Measurements from ENCODE around the gene SYTL3. TPM values are rescaled to one million over a fixed set of nuclear protein-coding genes. Genes with fewer than 3 reads are reported as not detected.
"Not testable (repeated sequence)": the region's sequence is repeated elsewhere in the genome, so short reads cannot be mapped to it uniquely, and the experiment has no call there.

Gene SYTL3, protein sequence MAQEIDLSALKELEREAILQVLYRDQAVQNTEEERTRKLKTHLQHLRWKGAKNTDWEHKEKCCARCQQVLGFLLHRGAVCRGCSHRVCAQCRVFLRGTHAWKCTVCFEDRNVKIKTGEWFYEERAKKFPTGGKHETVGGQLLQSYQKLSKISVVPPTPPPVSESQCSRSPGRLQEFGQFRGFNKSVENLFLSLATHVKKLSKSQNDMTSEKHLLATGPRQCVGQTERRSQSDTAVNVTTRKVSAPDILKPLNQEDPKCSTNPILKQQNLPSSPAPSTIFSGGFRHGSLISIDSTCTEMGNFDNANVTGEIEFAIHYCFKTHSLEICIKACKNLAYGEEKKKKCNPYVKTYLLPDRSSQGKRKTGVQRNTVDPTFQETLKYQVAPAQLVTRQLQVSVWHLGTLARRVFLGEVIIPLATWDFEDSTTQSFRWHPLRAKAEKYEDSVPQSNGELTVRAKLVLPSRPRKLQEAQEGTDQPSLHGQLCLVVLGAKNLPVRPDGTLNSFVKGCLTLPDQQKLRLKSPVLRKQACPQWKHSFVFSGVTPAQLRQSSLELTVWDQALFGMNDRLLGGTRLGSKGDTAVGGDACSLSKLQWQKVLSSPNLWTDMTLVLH
- 0.77 TPM for total RNA-seq (ENCODE audit: unreplicated experiment)
- long read RNA-seq, partial matches to known transcripts, result 0 of 1 reads
- long read RNA-seq, other reads (novel, unspliced or antisense), result 1 of 1 reads

- peaks cover 16% of the 10 kb centered on the region for H3K4me1 Mint-ChIP-seq (ENCODE audit: unreplicated experiment)
- no peaks in the 10 kb centered on the region for H3K36me3 Mint-ChIP-seq (ENCODE audit: low read depth, unreplicated experiment)
- peaks cover 13% of the 10 kb centered on the region for H3K27me3 Mint-ChIP-seq (ENCODE audit: unreplicated experiment)
- H3K27ac Mint-ChIP-seq (ENCODE audit: unreplicated experiment), result no peak within 1 kb of the TSS
- H3K9me3 Mint-ChIP-seq (ENCODE audit: unreplicated experiment), result no peaks in the 10 kb centered on the region
- no peak within 1 kb of the TSS for H3K4me3 Mint-ChIP-seq (ENCODE audit: unreplicated experiment)
- DNase-seq (ENCODE audit: low spot score), result no peak
- TF ChIP-seq, protein P1, sequence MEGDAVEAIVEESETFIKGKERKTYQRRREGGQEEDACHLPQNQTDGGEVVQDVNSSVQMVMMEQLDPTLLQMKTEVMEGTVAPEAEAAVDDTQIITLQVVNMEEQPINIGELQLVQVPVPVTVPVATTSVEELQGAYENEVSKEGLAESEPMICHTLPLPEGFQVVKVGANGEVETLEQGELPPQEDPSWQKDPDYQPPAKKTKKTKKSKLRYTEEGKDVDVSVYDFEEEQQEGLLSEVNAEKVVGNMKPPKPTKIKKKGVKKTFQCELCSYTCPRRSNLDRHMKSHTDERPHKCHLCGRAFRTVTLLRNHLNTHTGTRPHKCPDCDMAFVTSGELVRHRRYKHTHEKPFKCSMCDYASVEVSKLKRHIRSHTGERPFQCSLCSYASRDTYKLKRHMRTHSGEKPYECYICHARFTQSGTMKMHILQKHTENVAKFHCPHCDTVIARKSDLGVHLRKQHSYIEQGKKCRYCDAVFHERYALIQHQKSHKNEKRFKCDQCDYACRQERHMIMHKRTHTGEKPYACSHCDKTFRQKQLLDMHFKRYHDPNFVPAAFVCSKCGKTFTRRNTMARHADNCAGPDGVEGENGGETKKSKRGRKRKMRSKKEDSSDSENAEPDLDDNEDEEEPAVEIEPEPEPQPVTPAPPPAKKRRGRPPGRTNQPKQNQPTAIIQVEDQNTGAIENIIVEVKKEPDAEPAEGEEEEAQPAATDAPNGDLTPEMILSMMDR (IDR thresholded peaks at IDR 0.05; ENCODE audit: unreplicated experiment), result no peak
Measured at GRCh38 chr6:158649289-158650143, at the start of gene SYTL3. TSS of gene SYTL3 (plus strand) at chr6:158650054. CDS start at chr6:158663269, 13,215 bp downstream.

GRCh38 chr6:158603261-158604047 lies 46.4 kb upstream of the SYTL3 start:
- H3K9me3 Mint-ChIP-seq (ENCODE audit: unreplicated experiment), result no peaks in the 10 kb centered on the region
- H3K36me3 Mint-ChIP-seq (ENCODE audit: low read depth, unreplicated experiment), result peaks cover 36% of the 10 kb centered on the region
- H3K27me3 Mint-ChIP-seq (ENCODE audit: unreplicated experiment), result no peaks in the 10 kb centered on the region
- H3K4me3 Mint-ChIP-seq (ENCODE audit: unreplicated experiment), result no peak overlapping the region
- TF ChIP-seq, protein P1 (IDR thresholded peaks at IDR 0.05; ENCODE audit: unreplicated experiment), result no peak
- DNase-seq (ENCODE audit: low spot score), result no peak
- H3K27ac Mint-ChIP-seq (ENCODE audit: unreplicated experiment), result no peak overlapping the region
- no peaks in the 10 kb centered on the region for H3K4me1 Mint-ChIP-seq (ENCODE audit: unreplicated experiment)

GRCh38 chr6:158604048-158604406 lies 45.8 kb upstream of the SYTL3 start:
- Mint-ChIP-seq H3K27ac (ENCODE audit: unreplicated experiment) (no peak overlapping the region), H3K4me1 (ENCODE audit: unreplicated experiment) (no peaks in the 10 kb centered on the region), H3K4me3 (ENCODE audit: unreplicated experiment) (no peak overlapping the region), H3K36me3 (ENCODE audit: low read depth, unreplicated experiment) (peaks cover 38% of the 10 kb centered on the region), H3K27me3 (ENCODE audit: unreplicated experiment) (no peaks in the 10 kb centered on the region), H3K9me3 (ENCODE audit: unreplicated experiment) (no peaks in the 10 kb centered on the region)
- TF ChIP-seq, protein P1 (IDR thresholded peaks at IDR 0.05; ENCODE audit: unreplicated experiment), result no peak
- no peak for DNase-seq (ENCODE audit: low spot score)

GRCh38 chr6:158605266-158605878 lies 44.5 kb upstream of the SYTL3 start:
- TF ChIP-seq, protein P1 (IDR thresholded peaks at IDR 0.05; ENCODE audit: unreplicated experiment), result peak; percentile 72
- H3K36me3 Mint-ChIP-seq (ENCODE audit: low read depth, unreplicated experiment), result peaks cover 37% of the 10 kb centered on the region
- no peak overlapping the region for H3K27ac Mint-ChIP-seq (ENCODE audit: unreplicated experiment)
- H3K27me3 Mint-ChIP-seq (ENCODE audit: unreplicated experiment), result no peaks in the 10 kb centered on the region
- no peak overlapping the region for H3K4me3 Mint-ChIP-seq (ENCODE audit: unreplicated experiment)
- H3K9me3 Mint-ChIP-seq (ENCODE audit: unreplicated experiment), result no peaks in the 10 kb centered on the region
- no peaks in the 10 kb centered on the region for H3K4me1 Mint-ChIP-seq (ENCODE audit: unreplicated experiment)
- DNase-seq (ENCODE audit: low spot score), result peak; percentile 79

GRCh38 chr6:158606011-158606410 lies 43.8 kb upstream of the SYTL3 start:
- H3K27me3 Mint-ChIP-seq (ENCODE audit: unreplicated experiment); H3K9me3 Mint-ChIP-seq (ENCODE audit: unreplicated experiment); DNase-seq (ENCODE audit: low spot score); H3K4me1 Mint-ChIP-seq (ENCODE audit: unreplicated experiment); H3K27ac Mint-ChIP-seq (ENCODE audit: unreplicated experiment); H3K4me3 Mint-ChIP-seq (ENCODE audit: unreplicated experiment): not testable (repeated sequence)
- H3K36me3 Mint-ChIP-seq (ENCODE audit: low read depth, unreplicated experiment), result peaks cover 41% of the 10 kb centered on the region

Data from endothelial cell (in vitro differentiated cells).